GM12891 (cell line): Measurements from ENCODE around the gene TOR2A.

Experiments used
- DNase-seq: peaks from one replicate; pipeline ENCODE4 v3.0.0; 2011; ENCODE audit warnings: low spot score; ENCODE audit not compliant: insufficient read length
- FAIRE-seq: peaks from 2 replicates; lab custom pipeline; 2011; peaks lifted over from hg19 to GRCh38; lab: Jason Lieb, UNC
- PAX5 ChIP-seq: IDR thresholded peaks from 2 replicates; pipeline ENCODE4 v1.6.1; 2011; ENCODE audit warnings: low read length, moderate library complexity, mild to moderate bottlenecking; ENCODE audit not compliant: insufficient read depth, severe bottlenecking
- POLR2A ChIP-seq: IDR thresholded peaks from 2 replicates; pipeline ENCODE4 v1.6.1; 2011; ENCODE audit warnings: low read depth, low read length, control low read depth
- POLR2AphosphoS5 ChIP-seq: IDR thresholded peaks from 2 replicates; pipeline ENCODE4 v1.6.1; 2011; ENCODE audit warnings: low read depth, low read length, control low read depth
- POU2F2 ChIP-seq: IDR thresholded peaks from 2 replicates; pipeline ENCODE4 v1.6.1; 2011; ENCODE audit warnings: low read depth, mild to moderate bottlenecking, control low read depth, low read length, moderate library complexity
- SPI1 ChIP-seq: IDR thresholded peaks from 2 replicates; pipeline ENCODE4 v1.6.1; 2011; ENCODE audit warnings: low read depth, low read length, control low read depth
- TAF1 ChIP-seq: IDR thresholded peaks from 2 replicates; pipeline ENCODE4 v1.6.1; 2011; ENCODE audit warnings: low read depth, low read length, control low read depth

Gene TOR2A

DNA sequence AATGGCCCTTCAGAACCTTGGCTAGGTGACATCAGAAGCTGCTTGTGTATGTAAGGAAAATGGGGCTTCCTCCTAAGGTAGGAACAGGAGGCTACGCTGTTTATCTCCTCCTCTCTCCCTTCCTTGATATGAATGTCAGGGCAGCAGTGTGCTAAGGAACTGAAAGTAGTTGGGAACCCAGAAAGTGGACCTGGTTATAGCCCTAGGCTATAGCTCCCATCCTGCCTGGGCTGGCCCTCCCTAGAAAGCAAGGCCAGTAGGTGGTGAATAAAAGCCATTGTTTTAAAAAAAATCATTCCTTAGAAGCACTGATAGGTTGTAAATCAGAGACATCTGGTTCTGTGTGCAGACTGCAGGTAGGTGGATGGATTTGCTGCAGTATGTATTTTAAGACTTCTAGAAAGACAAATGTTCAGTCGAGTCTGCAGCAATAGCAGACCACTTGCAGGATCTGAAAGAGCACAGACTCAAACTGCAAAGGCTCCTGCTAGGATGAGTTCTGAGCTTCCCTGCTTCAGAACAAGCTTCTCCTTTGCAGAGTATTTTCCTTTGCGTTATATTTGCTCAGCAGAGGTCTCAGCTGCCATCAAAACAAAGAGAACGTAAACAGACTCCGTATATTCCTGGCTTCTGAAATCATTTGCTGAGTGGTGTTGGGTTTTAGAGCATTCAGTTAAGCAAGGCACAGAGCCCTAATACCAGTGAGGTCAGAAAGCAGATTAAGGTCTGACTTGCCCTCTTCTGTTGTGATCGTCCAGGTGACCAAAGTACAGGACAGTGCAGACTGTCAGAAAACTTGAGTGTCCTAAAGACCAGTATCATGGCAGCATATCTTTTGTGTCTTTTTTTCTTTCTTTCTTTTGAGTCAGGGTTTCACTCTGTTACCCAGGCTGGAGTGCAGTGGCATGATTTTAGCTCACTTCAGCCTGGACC, 48.4 kb downstream of the TOR2A start:
- TF ChIP-seq SPI1 (no peak), POU2F2 (no peak), POLR2A (no peak), PAX5 (no peak), TAF1 (no peak)
- DNase-seq (no peak), FAIRE-seq (no peak)

DNA sequence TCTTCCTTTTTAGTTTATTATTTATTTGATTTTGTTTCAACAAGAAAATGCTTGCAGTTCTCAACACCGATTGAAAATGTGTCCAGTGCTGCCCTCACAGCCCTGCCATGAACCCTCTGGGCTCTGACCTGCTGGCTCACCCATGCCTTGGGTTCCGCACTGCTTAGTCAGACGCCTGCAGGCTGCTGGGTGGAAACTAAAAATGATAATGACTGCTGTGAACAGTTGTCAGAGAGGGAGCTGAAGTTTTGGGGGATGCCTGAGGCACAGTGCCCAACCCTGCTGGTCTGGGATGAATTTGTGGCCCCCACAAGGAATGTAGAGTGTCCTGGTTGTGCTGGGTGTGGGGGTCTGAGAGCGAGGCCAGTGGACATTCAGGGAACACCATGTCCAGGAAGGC, 50.5 kb downstream of the TOR2A start:
- FAIRE-seq (no peak), DNase-seq (no peak)
- no peak for TF ChIP-seq TAF1
- no peak for TF ChIP-seq SPI1
- no peak for TF ChIP-seq POLR2AphosphoS5
- no peak for TF ChIP-seq POU2F2
- TF ChIP-seq POLR2A, result no peak
- TF ChIP-seq PAX5, result no peak

DNA sequence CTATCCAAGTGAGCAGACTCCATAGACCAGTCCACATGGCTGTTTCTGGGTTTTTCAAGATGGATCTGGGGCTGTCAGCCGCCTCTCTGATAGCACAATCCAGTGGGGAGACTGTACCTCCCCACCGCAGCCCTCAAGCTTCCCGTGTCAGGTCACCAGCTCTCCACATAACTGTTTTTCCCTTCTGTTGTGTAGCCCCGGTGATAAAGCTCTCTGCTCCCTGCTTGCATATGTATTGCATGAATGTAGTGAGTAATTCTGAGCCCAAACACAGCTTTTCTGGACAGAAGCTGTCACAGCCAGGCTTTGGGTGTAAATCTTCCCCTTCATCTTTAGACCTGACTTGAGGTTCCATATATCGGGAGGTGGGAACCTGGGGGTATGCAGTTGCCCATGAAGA, 51.4 kb downstream of the TOR2A start:
- TF ChIP-seq POU2F2 (no peak), TAF1 (no peak), PAX5 (no peak), SPI1 (no peak), POLR2A (no peak), POLR2AphosphoS5 (no peak)
- no peak for FAIRE-seq

DNA sequence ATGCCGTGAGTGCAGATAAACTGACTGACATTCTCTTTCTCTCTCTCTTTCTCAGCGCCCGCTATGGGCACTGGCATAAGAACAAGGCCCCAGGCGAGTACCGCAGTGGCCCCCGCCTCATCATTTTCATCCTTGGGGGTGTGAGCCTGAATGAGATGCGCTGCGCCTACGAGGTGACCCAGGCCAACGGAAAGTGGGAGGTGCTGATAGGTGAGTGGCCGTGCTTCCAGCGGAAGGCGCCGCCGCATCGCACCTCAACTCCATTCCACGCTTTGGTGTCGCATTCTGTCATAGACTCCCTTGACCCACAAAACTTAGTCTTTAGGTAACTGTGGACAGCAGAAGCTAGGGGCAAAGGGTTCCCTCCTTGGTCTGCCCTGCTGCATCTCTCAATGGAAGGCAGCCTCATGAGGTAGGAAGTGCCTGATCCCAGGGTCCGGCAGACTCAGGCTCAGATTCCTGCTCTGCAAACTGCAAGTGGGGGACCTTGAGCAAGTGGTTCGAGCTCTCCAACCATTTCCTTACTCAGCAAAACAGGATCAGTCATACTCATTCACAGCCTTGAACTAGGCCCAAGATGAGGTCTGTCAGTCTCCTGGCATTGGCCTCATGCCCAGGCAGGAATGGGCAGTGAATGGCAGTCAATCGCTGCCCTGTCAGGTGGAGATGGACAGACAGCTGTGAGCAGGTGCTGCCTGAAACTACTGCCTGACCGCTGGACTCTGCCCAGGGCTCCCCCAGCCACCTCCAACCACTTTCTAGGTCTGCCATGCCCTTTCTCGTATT, 52.5 kb downstream of the TOR2A start:
- TF ChIP-seq SPI1, result no peak
- no peak for TF ChIP-seq POLR2A
- TF ChIP-seq TAF1, result no peak
- TF ChIP-seq PAX5, result no peak
- TF ChIP-seq POLR2AphosphoS5, result no peak
- no peak for TF ChIP-seq POU2F2
- no peak for DNase-seq
- no peak for FAIRE-seq

More for the DNA sequence above, 51.4 kb downstream of the TOR2A start:
- DNase-seq, result no peak
